HEK293 (cell line): Measurements from ENCODE around the gene PLCL1.

ENCODE experiments used
- CTCF ChIA-PET: fragments of 350-600 bp; formaldehyde crosslinking; extraction: SDS; loops from one replicate; lab custom pipeline; 2021; ENCODE audit warnings: antibody characterized with exemption; lab: Yijun Ruan, JAX
- POLR2A ChIA-PET: fragments of 300-600 bp; formaldehyde crosslinking; extraction: SDS; loops from one replicate; lab custom pipeline; 2020; ENCODE audit warnings: antibody characterized with exemption, inconsistent platforms; lab: Yijun Ruan, JAX
- H3K27ac ChIP-seq: fragments of 200-500 bp; sonication (Bioruptor generic); 2 replicates; pipeline ENCODE4 v1.5.1; 2014; ENCODE audit warnings: low read depth, low read length, control low read depth, inconsistent platforms; ENCODE audit errors: extremely low read depth
- H3K36me3 ChIP-seq, 2 experiments: fragments of 200-500 bp in 1 of 2; sonication (Bioruptor generic) in 1 of 2; 1 replicate in 1 of 2; 2 replicates in 1 of 2; pipeline ENCODE4 v1.5.1; 2014 to 2017; ENCODE audit warnings: inconsistent platforms in 2 of 2, low read length in 2 of 2; ENCODE audit not compliant: control insufficient read depth in 2 of 2, insufficient read depth in 1 of 2
- H3K4me1 ChIP-seq: fragments of 200-500 bp; sonication (Bioruptor generic); 2 replicates; pipeline ENCODE4 v1.5.1; 2014; ENCODE audit warnings: mild to moderate bottlenecking, low read length, inconsistent platforms; ENCODE audit not compliant: control insufficient read depth, insufficient read depth
- H3K4me3 ChIP-seq: 2 replicates; pipeline ENCODE4 v1.5.1; 2011; ENCODE audit warnings: low read depth, mild to moderate bottlenecking, control low read depth, low read length, moderate library complexity
- H3K9me3 ChIP-seq: fragments of 200-500 bp; sonication (Bioruptor generic); 2 replicates; pipeline ENCODE4 v1.5.1; 2014; ENCODE audit warnings: low read depth, low read length, inconsistent platforms; ENCODE audit not compliant: control insufficient read depth, insufficient read depth
- AEBP2 ChIP-seq: fragments of 450-650 bp; formaldehyde crosslinking; IDR thresholded peaks from 2 replicates; pipeline ENCODE4 v1.5.1; 2016; ENCODE audit warnings: missing biosample characterization, missing genetic modification characterization, borderline replicate concordance
- BCL6B ChIP-seq: fragments of 450-650 bp; formaldehyde crosslinking; IDR thresholded peaks from 2 replicates; pipeline ENCODE4 v1.5.1; 2017; ENCODE audit warnings: missing biosample characterization, missing genetic modification characterization
- FEZF1 ChIP-seq: fragments of 450-650 bp; formaldehyde crosslinking; IDR thresholded peaks from 2 replicates; pipeline ENCODE4 v1.5.1; 2016; ENCODE audit warnings: missing biosample characterization, missing genetic modification characterization
- KLF16 ChIP-seq: fragments of 450-650 bp; formaldehyde crosslinking; IDR thresholded peaks from 2 replicates; pipeline ENCODE4 v1.5.1; 2017; ENCODE audit warnings: missing biosample characterization, missing genetic modification characterization
- PRDM1 ChIP-seq: fragments of 450-650 bp; formaldehyde crosslinking; IDR thresholded peaks from 2 replicates; pipeline ENCODE4; 2016; ENCODE audit warnings: missing biosample characterization, missing genetic modification characterization
- SP7 ChIP-seq: fragments of 450-650 bp; formaldehyde crosslinking; IDR thresholded peaks from 2 replicates; pipeline ENCODE4 v1.5.1; 2016; ENCODE audit warnings: missing biosample characterization, missing genetic modification characterization
- ZBTB17 ChIP-seq: fragments of 450-650 bp; formaldehyde crosslinking; IDR thresholded peaks from 2 replicates; pipeline ENCODE4 v1.5.1; 2016; ENCODE audit warnings: missing biosample characterization, missing genetic modification characterization
- ZBTB26 ChIP-seq: fragments of 450-650 bp; formaldehyde crosslinking; optimal IDR thresholded peaks from 2 replicates; pipeline ENCODE3; 2016; ENCODE audit warnings: missing biosample characterization, mild to moderate bottlenecking, missing genetic modification characterization
- ZNF132 ChIP-seq: fragments of 450-650 bp; formaldehyde crosslinking; IDR thresholded peaks from 2 replicates; pipeline ENCODE4 v1.5.1; 2017; ENCODE audit warnings: missing biosample characterization, missing genetic modification characterization, borderline replicate concordance
- ZNF138 ChIP-seq: fragments of 450-650 bp; formaldehyde crosslinking; IDR thresholded peaks from 2 replicates; pipeline ENCODE4 v1.5.1; 2016; ENCODE audit warnings: missing biosample characterization, missing genetic modification characterization, borderline replicate concordance
- ZNF211 ChIP-seq: fragments of 450-650 bp; formaldehyde crosslinking; IDR thresholded peaks from 2 replicates; pipeline ENCODE4 v1.5.1; 2016; ENCODE audit warnings: low read depth, missing biosample characterization, missing genetic modification characterization
- ZNF223 ChIP-seq: fragments of 450-650 bp; formaldehyde crosslinking; IDR thresholded peaks from 2 replicates; pipeline ENCODE4 v1.5.1; 2016; ENCODE audit warnings: missing biosample characterization, missing genetic modification characterization
- ZNF266 ChIP-seq: fragments of 450-650 bp; formaldehyde crosslinking; IDR thresholded peaks from 2 replicates; pipeline ENCODE4 v1.5.1; 2016; ENCODE audit warnings: missing biosample characterization, missing genetic modification characterization, low read depth
- ZNF302 ChIP-seq: fragments of 450-650 bp; formaldehyde crosslinking; IDR thresholded peaks from 2 replicates; pipeline ENCODE4 v1.5.1; 2016; ENCODE audit warnings: missing biosample characterization, missing genetic modification characterization, low read depth
- ZNF48 ChIP-seq: fragments of 450-650 bp; formaldehyde crosslinking; IDR thresholded peaks from 2 replicates; pipeline ENCODE4 v1.5.1; 2016; ENCODE audit warnings: missing biosample characterization, missing genetic modification characterization
- ZNF585B ChIP-seq: fragments of 450-650 bp; formaldehyde crosslinking; IDR thresholded peaks from 2 replicates; pipeline ENCODE4 v1.5.1; 2016; ENCODE audit warnings: missing biosample characterization, missing genetic modification characterization
- ZNF768 ChIP-seq: fragments of 450-650 bp; formaldehyde crosslinking; IDR thresholded peaks from 2 replicates; pipeline ENCODE4 v1.5.1; 2018; ENCODE audit warnings: missing biosample characterization, mild to moderate bottlenecking, missing genetic modification characterization
- ZNF777 ChIP-seq: fragments of 450-650 bp; formaldehyde crosslinking; IDR thresholded peaks from 2 replicates; pipeline ENCODE4 v1.5.1; 2017; ENCODE audit warnings: missing biosample characterization, missing genetic modification characterization, borderline replicate concordance
- TF ChIP-seq, protein P1 (sequence below): fragments of 450-650 bp; formaldehyde crosslinking; conservative IDR thresholded peaks from 2 replicates; pipeline ENCODE4 v1.5.1; 2016; ENCODE audit warnings: low read depth, missing biosample characterization, missing genetic modification characterization
- TF ChIP-seq, protein P2 (sequence below): fragments of 450-650 bp; formaldehyde crosslinking; IDR thresholded peaks from 2 replicates; pipeline ENCODE4 v1.5.1; 2017; ENCODE audit warnings: missing biosample characterization, missing genetic modification characterization

Gene PLCL1

DNA sequence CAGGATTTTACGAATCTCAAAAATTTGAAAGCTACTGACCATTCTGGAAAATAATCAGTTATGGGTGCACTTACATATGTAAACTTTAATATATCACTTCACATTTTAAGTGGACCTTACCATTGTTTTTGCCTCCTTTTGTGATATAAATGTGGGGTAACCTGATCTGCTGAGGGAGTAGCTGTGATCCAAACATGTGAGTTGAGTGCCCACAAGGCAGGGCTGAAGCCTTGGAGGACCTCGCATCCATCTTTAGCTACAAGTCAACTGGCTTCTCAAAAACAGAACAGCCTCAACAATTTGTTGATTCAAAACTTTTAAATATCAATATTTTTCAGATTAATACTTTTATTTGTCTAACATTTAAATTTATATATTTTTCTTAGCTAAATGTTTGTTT, 178.2 kb downstream of the PLCL1 start (continued):
- TF ChIP-seq, protein P1, sequence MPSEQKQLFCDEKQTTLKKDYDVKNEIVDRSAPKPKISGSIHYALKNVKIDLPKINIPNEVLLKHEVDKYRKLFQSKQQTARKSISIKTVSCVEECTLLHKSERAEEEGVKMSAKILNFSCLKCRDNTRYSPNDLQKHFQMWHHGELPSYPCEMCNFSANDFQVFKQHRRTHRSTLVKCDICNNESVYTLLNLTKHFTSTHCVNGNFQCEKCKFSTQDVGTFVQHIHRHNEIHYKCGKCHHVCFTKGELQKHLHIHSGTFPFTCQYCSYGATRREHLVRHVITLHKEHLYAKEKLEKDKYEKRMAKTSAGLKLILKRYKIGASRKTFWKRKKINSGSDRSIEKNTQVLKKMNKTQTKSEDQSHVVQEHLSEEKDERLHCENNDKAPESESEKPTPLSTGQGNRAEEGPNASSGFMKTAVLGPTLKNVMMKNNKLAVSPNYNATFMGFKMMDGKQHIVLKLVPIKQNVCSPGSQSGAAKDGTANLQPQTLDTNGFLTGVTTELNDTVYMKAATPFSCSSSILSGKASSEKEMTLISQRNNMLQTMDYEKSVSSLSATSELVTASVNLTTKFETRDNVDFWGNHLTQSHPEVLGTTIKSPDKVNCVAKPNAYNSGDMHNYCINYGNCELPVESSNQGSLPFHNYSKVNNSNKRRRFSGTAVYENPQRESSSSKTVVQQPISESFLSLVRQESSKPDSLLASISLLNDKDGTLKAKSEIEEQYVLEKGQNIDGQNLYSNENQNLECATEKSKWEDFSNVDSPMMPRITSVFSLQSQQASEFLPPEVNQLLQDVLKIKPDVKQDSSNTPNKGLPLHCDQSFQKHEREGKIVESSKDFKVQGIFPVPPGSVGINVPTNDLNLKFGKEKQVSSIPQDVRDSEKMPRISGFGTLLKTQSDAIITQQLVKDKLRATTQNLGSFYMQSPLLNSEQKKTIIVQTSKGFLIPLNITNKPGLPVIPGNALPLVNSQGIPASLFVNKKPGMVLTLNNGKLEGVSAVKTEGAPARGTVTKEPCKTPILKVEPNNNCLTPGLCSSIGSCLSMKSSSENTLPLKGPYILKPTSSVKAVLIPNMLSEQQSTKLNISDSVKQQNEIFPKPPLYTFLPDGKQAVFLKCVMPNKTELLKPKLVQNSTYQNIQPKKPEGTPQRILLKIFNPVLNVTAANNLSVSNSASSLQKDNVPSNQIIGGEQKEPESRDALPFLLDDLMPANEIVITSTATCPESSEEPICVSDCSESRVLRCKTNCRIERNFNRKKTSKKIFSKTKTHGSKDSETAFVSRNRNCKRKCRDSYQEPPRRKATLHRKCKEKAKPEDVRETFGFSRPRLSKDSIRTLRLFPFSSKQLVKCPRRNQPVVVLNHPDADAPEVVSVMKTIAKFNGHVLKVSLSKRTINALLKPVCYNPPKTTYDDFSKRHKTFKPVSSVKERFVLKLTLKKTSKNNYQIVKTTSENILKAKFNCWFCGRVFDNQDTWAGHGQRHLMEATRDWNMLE (tag by site-specific recombination), result no peak

GRCh38 chr2:197985029-197985638, 180.7 kb downstream of the PLCL1 start:
- ChIA-PET CTCF (interaction anchor here (0.5 kb wide), 1 partner anchor 27 kb away, joined by 3 read pairs; no protein-coding TSS in a partner anchor), POLR2A (no interaction called here)
- Histone ChIP-seq H3K4me1 (no peaks in the 10 kb centered on the region), H3K27ac (no peak overlapping the region), H3K4me3 (no peak overlapping the region), H3K36me3 (no peaks in the 10 kb centered on the region), H3K9me3 (no peaks in the 10 kb centered on the region)
- TF ChIP-seq BCL6B (no peak), ZNF768 (tag by site-specific recombination) (no peak), ZNF48 (tag by site-specific recombination) (no peak), ZNF266 (no peak), ZBTB17 (tag by site-specific recombination) (no peak), PRDM1 (tag by site-specific recombination) (no peak), FEZF1 (tag by site-specific recombination) (no peak), ZBTB26 (no peak), ZNF302 (tag by site-specific recombination) (no peak), ZNF585B (tag by site-specific recombination) (no peak), KLF16 (tag by site-specific recombination) (no peak), ZNF211 (no peak), ZNF138 (no peak), SP7 (no peak), AEBP2 (no peak), ZNF132 (no peak), ZNF777 (no peak), ZNF223 (tag by site-specific recombination) (no peak)
- TF ChIP-seq, protein P2, sequence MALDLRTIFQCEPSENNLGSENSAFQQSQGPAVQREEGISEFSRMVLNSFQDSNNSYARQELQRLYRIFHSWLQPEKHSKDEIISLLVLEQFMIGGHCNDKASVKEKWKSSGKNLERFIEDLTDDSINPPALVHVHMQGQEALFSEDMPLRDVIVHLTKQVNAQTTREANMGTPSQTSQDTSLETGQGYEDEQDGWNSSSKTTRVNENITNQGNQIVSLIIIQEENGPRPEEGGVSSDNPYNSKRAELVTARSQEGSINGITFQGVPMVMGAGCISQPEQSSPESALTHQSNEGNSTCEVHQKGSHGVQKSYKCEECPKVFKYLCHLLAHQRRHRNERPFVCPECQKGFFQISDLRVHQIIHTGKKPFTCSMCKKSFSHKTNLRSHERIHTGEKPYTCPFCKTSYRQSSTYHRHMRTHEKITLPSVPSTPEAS, result no peak
